Neuronal stem cell (in vitro differentiated cells): ENCODE data around the gene HMGCLL1.

Experiments used
- DNase-seq: peaks from one replicate; pipeline ENCODE4 v3.0.0-alpha.2; 2013; ENCODE audit warnings: low spot score
- H2AFZ ChIP-seq: one replicate; pipeline ENCODE4 v1.6.1; 2013; ENCODE audit warnings: mild to moderate bottlenecking, low read length, inconsistent platforms
- H2AK5ac ChIP-seq: 2 replicates; pipeline ENCODE4 v1.6.1; 2013; ENCODE audit warnings: low read depth, mild to moderate bottlenecking, inconsistent platforms, low read length, moderate library complexity, mixed read lengths
- H2BK120ac ChIP-seq: 2 replicates; pipeline ENCODE4 v1.6.1; 2013; ENCODE audit warnings: low read depth, mild to moderate bottlenecking, inconsistent platforms, low read length, moderate library complexity, mixed read lengths
- H2BK12ac ChIP-seq: one replicate; pipeline ENCODE4 v1.6.1; 2013; ENCODE audit warnings: low read length, inconsistent platforms
- H2BK15ac ChIP-seq: 2 replicates; pipeline ENCODE4 v1.6.1; 2013; ENCODE audit warnings: mild to moderate bottlenecking, low read length, inconsistent platforms, mixed read lengths
- H2BK5ac ChIP-seq: one replicate; pipeline ENCODE4 v1.6.1; 2013; ENCODE audit warnings: inconsistent platforms, mild to moderate bottlenecking, low read length, moderate library complexity
- H3K14ac ChIP-seq: one replicate; pipeline ENCODE4 v1.6.1; 2013; ENCODE audit warnings: low read length, inconsistent platforms
- H3K18ac ChIP-seq: 2 replicates; pipeline ENCODE4 v1.6.1; 2013; ENCODE audit warnings: low read length, inconsistent platforms
- H3K23ac ChIP-seq: 2 replicates; pipeline ENCODE4 v1.6.1; 2013; ENCODE audit warnings: low read depth, mild to moderate bottlenecking, mixed read lengths, low read length, inconsistent platforms; ENCODE audit not compliant: poor library complexity
- H3K27ac ChIP-seq: replicated peaks from 3 replicates; pipeline ENCODE4 v1.5.1; 2013; ENCODE audit warnings: low read length, inconsistent platforms
- H3K27me3 ChIP-seq, 3 experiments: 2 replicates each; pipeline ENCODE4 v1.6.1; 2013; ENCODE audit warnings: low read length in 3 of 3, mild to moderate bottlenecking in 2 of 3, inconsistent platforms in 1 of 3, low read depth in 1 of 3, mixed read lengths in 1 of 3, moderate library complexity in 1 of 3; ENCODE audit not compliant: control insufficient read depth in 3 of 3, insufficient read depth in 3 of 3
- H3K36me3 ChIP-seq, 2 donors: replicated peaks in 1 of 2; 2 replicates each; pipeline ENCODE4 v1.6.1; 2013; ENCODE audit warnings: low read length in 2 of 2; ENCODE audit not compliant: control insufficient read depth in 2 of 2, insufficient read depth in 2 of 2
- H3K4ac ChIP-seq: 2 replicates; pipeline ENCODE4 v1.6.1; 2013; ENCODE audit warnings: inconsistent platforms, mild to moderate bottlenecking, low read length, moderate library complexity
- H3K4me1 ChIP-seq, 2 donors: 1 replicate in 1 of 2; 2 replicates in 1 of 2; pipeline ENCODE4 v1.6.1; 2013; ENCODE audit warnings: low read length in 2 of 2, low read depth in 1 of 2; ENCODE audit not compliant: control insufficient read depth in 2 of 2, insufficient read depth in 1 of 2
- H3K4me2 ChIP-seq: one replicate; pipeline ENCODE4 v1.6.1; 2013; ENCODE audit warnings: mild to moderate bottlenecking, low read length, inconsistent platforms; ENCODE audit not compliant: insufficient read depth, poor library complexity, severe bottlenecking
- H3K4me3 ChIP-seq, 2 donors: 2 replicates each; pipeline ENCODE4 v1.5.1; 2013; ENCODE audit warnings: low read length in 2 of 2, mild to moderate bottlenecking in 2 of 2, inconsistent platforms in 1 of 2, moderate library complexity in 1 of 2
- H3K79me1 ChIP-seq: one replicate; pipeline ENCODE4 v1.6.1; 2013; ENCODE audit warnings: low read depth, mild to moderate bottlenecking, inconsistent platforms, low read length, moderate library complexity
- H3K9ac ChIP-seq: one replicate; pipeline ENCODE4 v1.6.1; 2013; ENCODE audit warnings: mild to moderate bottlenecking, low read depth, low read length, inconsistent platforms; ENCODE audit not compliant: poor library complexity
- H3K9me3 ChIP-seq, 2 donors: replicated peaks in 1 of 2; 2 replicates each; pipeline versions ENCODE3 to v1.6.1; 2013; ENCODE audit warnings: low read length in 2 of 2, mild to moderate bottlenecking in 2 of 2, inconsistent platforms in 1 of 2, low read depth in 1 of 2, mixed read lengths in 1 of 2, moderate library complexity in 1 of 2; ENCODE audit not compliant: control insufficient read depth in 2 of 2, insufficient read depth in 1 of 2
- H4K8ac ChIP-seq: one replicate; pipeline ENCODE4 v1.6.1; 2013; ENCODE audit warnings: low read depth, mild to moderate bottlenecking, inconsistent platforms, low read length, moderate library complexity
- H4K91ac ChIP-seq: one replicate; pipeline ENCODE4 v1.6.1; 2013; ENCODE audit warnings: low read length, low read depth, mild to moderate bottlenecking, inconsistent platforms; ENCODE audit not compliant: poor library complexity
- WGBS, 2 donors: extraction: QIAGEN DNeasy Blood & Tissue Kit; methylation state at CpG; one replicate each; pipeline ENCODE4 v1.1.7; 2013; ENCODE audit warnings: missing lambda C conversion rate in 2 of 2, mixed read lengths in 1 of 2; ENCODE audit not compliant: insufficient read length in 2 of 2, insufficient replicate concordance in 1 of 2; ENCODE audit errors: extremely low coverage in 2 of 2; 5-methylcytosine and 5-hydroxymethylcytosine counted together

The HMGCLL1 gene

GRCh38 chr6:55474382-55474781 lies 104.6 kb downstream of the HMGCLL1 start:
- Histone ChIP-seq H3K4ac (no peak overlapping the region), H3K4me2 (no peak overlapping the region), H3K9me3 (peaks cover 0 to 5% of the 10 kb centered on the region in 2 donors), H3K27me3 (no peaks in the 10 kb centered on the region), H3K23ac (no peak overlapping the region), H2BK120ac (no peak overlapping the region), H4K91ac (no peak overlapping the region), H2BK12ac (no peak overlapping the region), H3K4me3 (no peak overlapping the region), H3K18ac (no peak overlapping the region), H3K79me1 (no peaks in the 10 kb centered on the region), H3K4me1 (no peaks in the 10 kb centered on the region), H3K14ac (no peak overlapping the region), H2AK5ac (no peak overlapping the region), H2AFZ (peak overlapping the region; percentile 31), H3K9ac (no peak overlapping the region), H2BK15ac (no peak overlapping the region), H3K27ac (no peak overlapping the region), H4K8ac (no peak overlapping the region), H3K36me3 (no peaks in the 10 kb centered on the region), H2BK5ac (no peak overlapping the region)
- DNase-seq, result no peak
- WGBS, 2 donors, result no CpG with 5 or more reads among the region's 3 CpGs

DNA sequence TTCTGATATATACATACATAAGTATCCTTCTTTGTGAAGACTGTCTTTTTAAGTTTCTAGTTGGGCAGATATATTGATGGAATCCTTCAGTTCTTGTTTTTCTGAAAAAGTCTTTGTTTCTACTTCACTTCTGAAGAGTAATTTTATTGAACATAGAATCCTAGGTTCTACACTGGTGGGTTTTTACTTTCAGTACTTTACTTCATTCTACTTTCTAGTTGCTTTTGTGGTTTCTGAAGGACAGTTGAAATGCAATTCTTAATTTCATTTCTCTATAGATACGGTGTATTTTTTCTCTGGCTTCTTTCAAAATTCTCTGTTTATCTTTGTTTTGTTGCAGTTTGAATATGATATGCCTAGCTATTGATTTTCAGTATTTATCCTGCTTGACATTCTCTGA lies 105.3 kb downstream of the HMGCLL1 start:
- Histone ChIP-seq H3K14ac (no peak overlapping the region), H3K4ac (no peak overlapping the region), H3K23ac (no peak overlapping the region), H3K9ac (no peak overlapping the region), H4K8ac (no peak overlapping the region), H3K27ac (no peak overlapping the region), H2BK12ac (no peak overlapping the region), H2BK120ac (no peak overlapping the region), H3K36me3 (no peaks in the 10 kb centered on the region), H2AK5ac (no peak overlapping the region), H4K91ac (no peak overlapping the region), H3K4me3 (no peak overlapping the region), H3K79me1 (no peaks in the 10 kb centered on the region), H3K9me3 (peaks cover 0 to 5% of the 10 kb centered on the region in 2 donors), H3K27me3 (no peaks in the 10 kb centered on the region), H2BK5ac (no peak overlapping the region), H3K4me1 (no peaks in the 10 kb centered on the region), H2AFZ (no peak overlapping the region), H2BK15ac (no peak overlapping the region), H3K18ac (no peak overlapping the region), H3K4me2 (no peak overlapping the region)
- no peak for DNase-seq
- no CpG with 5 or more reads among the region's 1 CpG for WGBS, 2 donors

DNA sequence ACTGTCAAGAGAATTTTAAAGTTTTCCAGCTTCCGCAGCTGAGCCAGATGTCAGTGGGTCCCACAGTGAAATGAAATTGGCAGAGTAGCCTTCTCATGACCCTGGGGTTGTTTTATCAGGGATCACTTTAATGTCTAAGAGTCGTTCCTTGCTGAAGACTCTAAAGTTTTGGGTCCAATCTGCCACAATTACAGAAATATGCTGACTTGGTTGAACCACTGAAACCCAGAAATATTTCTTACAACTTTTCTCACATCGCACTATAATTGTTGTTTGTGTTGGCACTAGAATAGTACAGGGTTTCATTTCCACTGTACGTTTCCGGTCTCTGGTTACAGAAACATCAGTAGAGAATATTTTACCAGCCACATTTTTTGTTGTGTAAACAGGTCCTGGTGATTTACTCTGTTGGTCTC lies 109.0 kb downstream of the HMGCLL1 start:
- no peak overlapping the region for H2BK15ac ChIP-seq

GRCh38 chr6:55456016-55456415 lies 123.0 kb downstream of the HMGCLL1 start:
- Histone ChIP-seq H4K91ac (no peak overlapping the region), H2AFZ (no peak overlapping the region), H3K18ac (no peak overlapping the region), H2BK15ac (no peak overlapping the region), H3K79me1 (no peaks in the 10 kb centered on the region), H2BK12ac (no peak overlapping the region), H3K4me3 (no peak overlapping the region), H3K23ac (no peak overlapping the region), H3K4me1 (no peaks in the 10 kb centered on the region), H2BK120ac (no peak overlapping the region), H3K4me2 (no peak overlapping the region), H3K27me3 (no peaks in the 10 kb centered on the region), H2BK5ac (no peak overlapping the region), H3K9ac (no peak overlapping the region), H3K14ac (no peak overlapping the region), H3K4ac (no peak overlapping the region), H3K36me3 (no peaks in the 10 kb centered on the region), H2AK5ac (no peak overlapping the region), H3K27ac (no peak overlapping the region), H3K9me3 (no peaks in the 10 kb centered on the region), H4K8ac (no peak overlapping the region)
- WGBS, 2 donors, result no CpG with 5 or more reads among the region's 3 CpGs
- no peak for DNase-seq

More for the DNA sequence above, 109.0 kb downstream of the HMGCLL1 start:
- Histone ChIP-seq H2AK5ac (no peak overlapping the region), H2BK120ac (no peak overlapping the region), H3K23ac (no peak overlapping the region), H3K36me3 (no peaks in the 10 kb centered on the region), H3K4me2 (no peak overlapping the region), H3K18ac (no peak overlapping the region), H3K4me3 (no peak overlapping the region), H3K9me3 (peaks cover 0 to 5% of the 10 kb centered on the region in 2 donors), H4K8ac (no peak overlapping the region), H4K91ac (no peak overlapping the region), H2BK12ac (no peak overlapping the region), H3K27me3 (no peaks in the 10 kb centered on the region), H2AFZ (no peak overlapping the region), H3K4ac (no peak overlapping the region), H3K14ac (no peak overlapping the region), H3K79me1 (no peaks in the 10 kb centered on the region), H3K27ac (no peak overlapping the region), H3K9ac (no peak overlapping the region), H2BK5ac (no peak overlapping the region), H3K4me1 (no peaks in the 10 kb centered on the region)
- no peak for DNase-seq
- WGBS, 2 donors, result no CpG with 5 or more reads among the region's 5 CpGs
